ENCODE results near the gene PLEKHB2.
"Not testable (repeated sequence)": the region's sequence is repeated elsewhere in the genome, so short reads cannot be mapped to it uniquely, and the experiment has no call there.

Gene PLEKHB2, protein sequence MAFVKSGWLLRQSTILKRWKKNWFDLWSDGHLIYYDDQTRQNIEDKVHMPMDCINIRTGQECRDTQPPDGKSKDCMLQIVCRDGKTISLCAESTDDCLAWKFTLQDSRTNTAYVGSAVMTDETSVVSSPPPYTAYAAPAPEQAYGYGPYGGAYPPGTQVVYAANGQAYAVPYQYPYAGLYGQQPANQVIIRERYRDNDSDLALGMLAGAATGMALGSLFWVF
- total RNA-seq, result 89.8 to 107 (median 105) reads per million in 4 donors

DNA sequence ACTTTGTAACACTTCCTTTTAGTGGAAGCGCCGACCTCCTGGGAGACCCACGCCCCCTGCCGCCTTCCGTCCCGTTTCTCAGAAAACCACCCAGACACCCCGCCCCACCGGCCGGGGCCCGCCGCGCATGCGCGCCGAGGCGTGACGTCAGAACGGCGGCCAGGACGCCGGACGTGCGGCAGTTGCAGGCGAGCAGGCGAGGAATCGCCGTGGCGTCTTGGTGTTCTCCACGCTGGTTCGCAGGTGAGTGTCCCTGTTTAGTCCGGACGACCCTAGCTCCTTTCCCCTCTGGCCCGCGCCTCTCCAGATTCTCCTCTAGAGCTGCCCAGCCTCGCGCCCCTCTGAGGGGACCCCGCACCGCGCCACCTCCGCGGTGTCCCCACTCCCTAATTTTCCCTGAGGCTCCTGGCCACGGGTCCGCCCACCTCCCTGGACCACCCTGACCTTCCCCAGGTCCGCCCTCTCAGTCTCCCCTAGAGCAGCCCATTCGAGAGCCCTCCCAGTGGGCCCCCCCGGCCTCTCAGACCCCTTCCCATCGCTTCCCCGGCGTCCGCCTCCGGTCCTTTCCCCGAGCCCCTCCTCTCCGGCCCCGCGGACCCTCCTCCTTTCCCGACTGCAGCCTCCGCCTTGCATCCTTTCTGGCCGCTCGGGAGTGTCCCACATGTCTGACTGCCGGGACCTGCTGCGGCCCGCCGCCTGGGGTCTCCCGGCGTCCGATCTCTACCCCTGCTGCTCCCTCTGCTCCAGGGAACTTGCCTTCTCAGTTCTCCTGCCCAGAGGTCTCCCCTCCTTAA is at the start of gene PLEKHB2:
Gene PLEKHB2 (plus strand): TSS at position 181 of the 794 bp plus-strand sequence. CDS start 15,606 bp downstream, outside the sequence.
- DNase-seq, result peak; percentile 87 to 94 (median 89)

DNA sequence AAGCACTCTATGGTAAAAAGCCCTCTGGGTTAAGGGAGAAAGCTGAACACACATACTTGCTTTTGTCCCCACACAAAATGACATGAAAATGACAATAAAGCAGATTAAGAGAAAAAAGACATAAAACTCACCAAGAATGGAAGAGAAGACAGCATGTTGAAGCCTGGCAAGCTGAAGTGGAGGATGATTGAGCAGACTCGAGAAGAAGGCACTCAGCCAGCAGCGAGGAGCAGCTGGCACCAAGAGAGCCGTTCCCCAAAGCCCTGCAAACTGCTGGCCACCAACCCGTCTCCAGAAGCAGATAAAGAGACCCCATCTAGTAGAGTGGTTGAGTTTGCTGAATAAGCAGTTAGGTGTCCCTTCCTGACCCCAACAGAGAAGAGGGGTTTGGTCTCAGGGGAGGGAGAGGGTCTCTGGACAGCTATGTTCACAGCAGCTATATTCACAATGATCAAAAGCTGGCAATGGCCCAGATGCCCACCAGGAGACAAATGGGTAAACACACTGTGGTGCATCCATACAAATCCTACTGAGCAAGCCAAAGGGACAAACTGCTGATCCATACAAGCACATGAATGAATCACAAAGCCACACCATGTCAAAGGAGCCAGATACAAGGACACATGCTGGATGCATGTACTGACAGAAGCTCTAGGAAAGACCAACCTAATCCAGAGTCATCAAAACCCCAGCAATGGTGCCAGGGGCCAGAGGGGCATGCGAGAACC is 48.8 kb upstream of the PLEKHB2 start:
- no peak for DNase-seq

DNA sequence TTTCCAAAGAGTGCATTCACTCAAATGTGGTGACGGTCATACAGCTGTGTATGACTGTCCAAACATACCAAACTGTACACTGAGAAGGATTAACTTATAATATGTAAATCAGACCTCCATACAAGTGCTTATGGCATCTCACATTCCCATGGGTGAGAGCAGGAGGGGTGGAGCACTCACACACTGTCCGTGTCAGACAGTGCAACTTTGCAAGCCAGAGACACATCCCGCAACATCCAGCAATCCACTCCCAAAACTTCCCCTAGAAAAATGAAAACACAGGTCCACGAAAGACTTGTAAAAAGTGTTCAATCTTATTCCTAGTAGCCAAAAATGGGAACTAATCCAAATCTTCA is 48.2 kb upstream of the PLEKHB2 start:
- no peak for DNase-seq

DNA sequence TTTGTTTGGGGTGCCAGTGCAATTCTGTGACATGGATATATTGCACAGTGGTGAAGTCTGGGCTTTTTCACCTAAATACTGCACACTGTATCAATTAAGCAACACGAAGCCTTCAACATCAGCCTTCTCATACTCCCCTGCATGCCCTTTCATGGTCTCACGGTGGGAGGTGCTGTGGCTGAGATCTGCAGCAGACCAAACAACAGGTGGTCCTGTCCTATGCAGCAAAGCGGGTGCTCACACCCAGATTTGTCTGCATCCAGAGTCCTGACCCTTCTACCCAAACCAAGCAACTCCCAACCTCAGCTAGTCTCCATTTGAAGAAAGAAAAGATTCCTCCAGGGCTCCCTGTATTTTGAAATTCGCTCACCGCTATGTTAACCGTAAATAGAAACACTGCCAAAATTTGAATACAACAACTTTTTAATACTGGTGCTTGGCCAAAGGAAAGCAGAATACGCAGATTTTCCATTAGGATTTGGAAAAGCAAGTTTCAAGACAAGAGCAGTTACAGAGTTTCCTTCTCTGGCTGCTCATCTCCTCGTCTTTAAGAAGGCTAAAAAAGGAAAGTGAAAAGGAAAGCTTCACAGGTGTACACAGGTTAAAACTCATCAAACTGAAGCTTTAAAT is 46.8 kb upstream of the PLEKHB2 start:
- no peak for DNase-seq

DNA sequence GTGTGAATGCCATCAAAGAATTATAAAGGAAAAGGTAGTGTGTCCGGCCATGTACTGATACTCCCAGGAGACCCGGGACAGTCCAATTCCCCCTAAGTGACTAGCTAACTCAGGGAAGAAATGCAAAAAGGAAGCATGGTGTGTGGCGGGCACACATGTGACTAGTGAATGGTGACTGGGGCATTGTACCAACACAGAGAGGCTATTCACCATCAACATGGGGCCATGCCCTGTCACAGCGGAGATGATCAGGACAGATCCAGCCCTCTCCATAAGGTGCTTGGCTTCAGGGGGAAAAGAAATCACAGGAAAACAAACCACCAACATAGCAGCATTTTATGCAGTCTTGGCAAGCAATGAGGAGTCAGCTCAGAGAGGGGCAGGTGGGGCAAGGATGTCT is 46.2 kb upstream of the PLEKHB2 start:
- no peak for DNase-seq

DNA sequence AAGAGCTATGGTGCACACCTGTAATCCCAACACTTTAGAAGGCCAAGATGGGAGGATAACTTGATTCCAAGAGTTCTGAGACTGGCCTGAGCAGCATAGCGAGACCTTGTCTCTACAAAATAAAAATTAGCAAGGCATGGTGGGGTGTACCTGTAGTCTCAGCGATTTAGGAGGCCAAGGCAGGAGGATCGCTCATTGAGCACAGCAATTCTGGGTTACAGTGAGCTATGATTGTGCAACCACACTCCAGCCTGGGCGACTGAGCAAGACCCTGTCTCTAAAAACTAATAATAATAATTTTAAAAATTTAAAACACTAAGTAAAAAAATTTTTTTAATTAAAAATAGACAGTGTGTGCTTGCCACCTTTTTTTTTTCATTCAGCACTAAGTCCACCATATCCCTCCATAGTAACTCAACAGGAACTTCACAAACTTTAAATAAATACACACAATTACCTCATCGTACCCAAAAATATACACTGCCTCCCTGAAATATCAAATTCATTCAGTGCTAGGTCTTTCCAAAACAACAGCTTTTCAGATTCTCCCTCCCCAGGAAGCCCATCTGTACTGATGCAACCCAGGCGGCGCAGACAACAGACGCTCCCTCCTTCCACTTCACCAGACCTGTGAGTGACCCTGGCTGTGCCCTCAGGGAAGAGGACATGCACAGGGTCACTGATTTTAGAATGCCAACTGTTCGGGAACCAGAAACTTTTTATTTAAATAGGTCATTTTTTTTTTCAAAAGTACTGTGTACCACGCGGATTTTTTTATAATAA is 41.4 kb upstream of the PLEKHB2 start:
- no peak for DNase-seq

DNA sequence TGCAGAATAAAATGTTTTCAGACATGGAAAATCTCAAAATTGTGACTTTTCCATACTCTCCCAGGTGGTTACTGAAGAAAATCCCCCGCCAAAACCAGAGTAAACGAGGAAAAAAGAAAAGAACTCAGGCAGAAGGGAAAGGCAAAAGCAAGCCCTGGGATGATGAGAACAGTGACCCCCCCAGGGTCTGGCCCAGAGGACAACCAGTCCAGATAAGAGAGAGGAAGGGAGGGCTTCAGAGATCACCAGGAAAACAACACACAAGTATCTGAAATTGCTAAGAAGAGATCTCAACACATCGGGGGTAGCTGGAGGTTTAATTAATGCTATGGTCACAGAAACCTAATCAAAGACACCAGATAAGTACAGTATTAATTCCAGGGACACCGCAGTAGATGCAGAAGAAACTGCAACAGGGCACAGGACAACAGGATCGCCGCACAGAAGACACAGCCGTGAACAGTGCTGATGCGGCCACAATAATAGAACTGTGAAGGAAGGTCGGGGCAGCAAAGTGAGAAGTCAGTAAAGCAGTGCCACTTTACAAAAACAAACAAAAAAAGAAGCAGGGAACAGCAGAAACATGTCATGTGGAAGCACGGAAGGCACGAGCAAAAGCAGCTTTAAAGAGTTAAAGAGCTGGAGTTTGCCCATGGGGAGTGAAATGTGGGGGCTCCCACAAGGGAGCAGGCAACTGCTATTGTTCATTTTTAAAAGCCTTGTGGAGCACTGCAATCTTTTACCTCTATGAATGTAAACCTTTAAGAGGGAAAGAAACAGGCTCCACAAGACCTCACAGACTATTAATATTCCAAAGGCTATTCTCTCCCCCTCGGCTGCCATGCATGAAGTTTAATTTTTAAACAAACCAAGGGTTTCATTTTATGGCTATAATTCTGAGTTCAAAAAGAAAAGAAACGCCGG is 40.3 kb upstream of the PLEKHB2 start:
- no peak for DNase-seq

DNA sequence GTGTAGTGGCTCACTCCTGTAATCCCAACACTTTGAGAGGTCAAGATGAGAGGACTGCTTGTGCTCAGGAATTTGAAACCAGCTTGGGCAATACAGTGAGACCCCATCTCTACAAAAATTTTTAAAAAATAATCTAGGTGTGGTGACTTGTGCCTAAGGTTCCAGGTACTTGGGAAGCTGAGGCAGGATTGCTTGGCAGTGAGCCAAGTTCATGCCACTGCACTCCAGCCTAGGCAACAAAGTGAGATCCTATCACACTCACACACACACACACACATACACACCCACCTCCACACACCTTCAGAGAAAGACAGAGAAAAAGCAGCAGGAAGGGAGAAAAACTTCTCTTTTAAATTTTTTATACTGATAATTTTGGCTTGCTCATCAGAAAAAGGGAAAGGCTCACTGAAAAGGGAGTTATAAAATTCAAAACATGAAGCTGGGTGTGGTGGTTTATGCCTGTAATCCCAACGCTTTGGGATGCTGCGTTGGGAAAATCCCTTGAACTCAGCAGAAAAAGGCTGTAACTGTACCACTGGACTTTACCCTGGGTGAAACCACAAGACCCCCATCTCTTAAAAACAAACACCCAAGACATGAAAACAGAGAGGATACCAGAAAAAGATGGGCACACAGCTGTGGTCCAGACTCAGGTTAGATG is 37.5 kb upstream of the PLEKHB2 start:
- no peak for DNase-seq

DNA sequence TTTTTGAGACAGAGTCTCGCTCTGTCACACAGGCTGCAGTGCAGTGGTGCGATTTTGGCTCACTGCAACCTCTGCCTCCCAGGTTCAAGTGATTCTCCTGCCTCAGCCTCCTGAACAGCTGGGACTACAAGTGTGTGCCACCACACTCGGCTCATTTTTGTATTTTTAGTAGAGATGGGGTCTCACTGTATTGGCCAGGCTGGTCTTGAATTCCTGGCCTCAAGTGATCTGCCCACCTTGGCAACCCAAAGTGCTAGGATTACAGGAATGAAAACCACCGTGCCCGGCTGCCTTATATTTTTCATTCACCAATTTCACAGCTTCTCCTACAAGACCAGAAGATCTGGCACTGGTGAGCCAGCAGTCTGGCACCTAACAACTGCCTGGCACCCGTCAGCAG is 37.0 kb upstream of the PLEKHB2 start:
- DNase-seq, result not testable (repeated sequence)

DNA sequence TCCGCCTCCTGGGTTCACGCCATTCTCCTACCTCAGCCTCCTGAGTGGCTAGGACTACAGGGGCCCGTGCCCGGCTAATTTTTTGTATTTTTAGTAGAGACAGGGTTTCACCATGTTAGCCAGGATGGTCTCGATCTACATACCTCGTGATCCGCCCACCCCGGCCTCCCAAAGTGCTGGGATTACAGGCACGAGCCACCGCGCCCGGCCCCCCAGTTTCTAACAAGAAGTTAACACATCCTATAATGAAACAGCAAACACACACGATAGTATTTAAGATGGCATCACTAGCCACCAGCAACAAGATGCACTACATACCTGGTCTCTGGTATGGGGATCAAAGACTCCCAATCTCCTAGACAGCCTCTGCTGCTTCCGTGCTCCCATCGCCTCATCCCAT is 29.6 kb upstream of the PLEKHB2 start:
- DNase-seq, result not testable (repeated sequence)

DNA sequence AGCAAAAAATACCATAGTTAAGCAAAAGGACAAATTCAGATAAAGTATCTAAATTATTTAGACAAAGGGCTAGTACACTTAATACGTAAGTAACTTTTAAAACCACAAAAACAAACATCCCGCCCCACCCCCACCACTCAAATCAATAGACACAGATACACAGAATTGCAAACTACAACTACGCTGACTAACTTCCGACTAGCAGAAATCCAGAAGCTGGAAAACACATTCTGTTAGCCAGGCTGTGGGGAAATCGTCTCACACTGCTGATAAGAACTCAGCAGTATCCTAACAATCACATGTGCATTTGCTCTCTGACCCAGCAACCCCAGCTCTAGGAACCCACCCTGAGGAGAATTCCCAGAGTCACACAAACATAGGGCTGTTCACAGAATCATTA is 28.4 kb upstream of the PLEKHB2 start:
- DNase-seq, result no peak

DNA sequence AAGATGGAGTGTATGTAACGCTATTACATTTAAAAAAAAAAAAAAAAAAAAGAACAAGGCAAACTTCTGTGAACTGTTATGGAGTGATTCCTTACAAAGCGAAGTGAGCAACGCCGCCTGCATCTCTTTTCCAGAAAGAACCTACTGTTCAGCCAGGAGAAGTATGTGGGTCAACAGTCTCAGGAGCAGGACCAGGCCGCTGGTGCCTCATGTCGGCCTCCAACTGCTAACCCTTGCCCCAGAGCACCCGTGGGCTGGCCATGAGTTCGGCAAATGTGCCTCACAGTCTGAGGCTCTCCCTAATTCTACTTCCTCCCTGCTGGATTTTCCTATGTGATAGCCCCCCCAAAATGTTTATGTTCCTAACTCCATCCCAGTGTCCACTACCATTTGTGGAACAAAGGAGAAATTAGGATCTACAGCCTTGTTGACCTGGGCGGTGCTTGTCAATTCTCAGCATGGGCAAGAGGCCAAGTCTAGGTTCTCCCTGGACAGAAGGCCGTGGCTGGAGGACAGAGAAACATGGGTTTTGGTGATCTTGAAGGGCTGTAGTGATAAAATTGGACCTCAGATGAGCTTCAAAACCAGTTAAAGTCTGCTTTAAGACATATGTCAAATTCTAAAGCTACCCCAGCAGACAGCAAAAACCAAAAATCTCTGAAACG is 27.8 kb upstream of the PLEKHB2 start:
- no peak for DNase-seq

DNA sequence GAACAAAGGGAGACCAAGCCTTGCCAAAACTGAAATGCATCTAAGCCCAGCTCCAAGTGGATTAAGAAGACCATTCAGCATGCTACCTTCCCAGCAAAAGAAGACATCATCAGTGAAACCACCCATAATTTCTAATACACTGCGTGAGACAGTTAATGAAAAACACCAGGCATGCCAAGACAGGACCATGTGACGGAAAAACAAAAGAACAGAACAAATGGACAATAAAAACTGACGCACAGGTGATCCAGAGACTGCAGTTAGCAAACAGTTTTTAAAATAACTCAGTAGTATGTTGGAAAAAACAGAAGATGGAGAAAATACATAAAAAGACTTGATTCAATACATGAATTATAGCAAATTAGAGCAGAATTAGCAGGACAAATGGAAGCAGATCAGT is 27.2 kb upstream of the PLEKHB2 start:
- DNase-seq, result no peak

DNA sequence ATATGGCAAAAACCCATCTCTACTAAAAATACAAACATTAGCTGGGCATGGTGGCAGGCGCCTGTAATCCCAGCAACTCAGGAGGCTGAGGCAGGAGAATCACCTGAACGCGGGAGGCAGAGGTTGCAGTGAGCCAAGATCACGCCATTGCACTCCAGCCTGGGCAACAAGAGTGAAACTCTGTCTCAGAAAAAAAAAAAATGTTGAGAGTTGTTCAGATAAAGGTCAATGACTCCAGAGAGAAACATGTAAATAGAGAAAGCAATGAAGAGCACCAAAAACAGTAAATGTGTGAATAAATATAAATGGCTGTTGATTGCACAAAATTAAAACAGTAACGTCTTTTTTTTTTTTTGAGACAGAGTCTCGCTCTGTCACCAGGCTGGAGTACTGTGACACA is 25.2 kb upstream of the PLEKHB2 start:
- not testable (repeated sequence) for DNase-seq

DNA sequence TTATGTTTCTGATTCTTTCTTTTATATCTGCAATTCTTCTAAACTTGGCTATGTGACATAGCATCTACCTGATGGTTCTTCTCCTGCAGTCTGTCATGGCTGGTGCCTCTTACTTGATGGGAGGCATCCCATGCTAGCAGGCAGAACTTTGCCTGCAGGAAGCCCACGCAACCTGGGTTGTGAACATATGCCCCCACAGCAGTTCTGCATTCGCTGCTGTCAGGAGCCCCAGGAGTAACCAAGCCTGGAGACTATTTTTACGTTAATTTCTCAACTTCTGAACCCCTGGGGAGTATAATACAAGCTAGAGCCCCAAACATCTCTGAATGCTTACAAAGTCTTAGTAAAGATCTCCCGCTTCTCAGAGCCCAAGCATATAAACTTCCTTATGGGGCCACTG is 23.9 kb upstream of the PLEKHB2 start:
- DNase-seq, result no peak

DNA sequence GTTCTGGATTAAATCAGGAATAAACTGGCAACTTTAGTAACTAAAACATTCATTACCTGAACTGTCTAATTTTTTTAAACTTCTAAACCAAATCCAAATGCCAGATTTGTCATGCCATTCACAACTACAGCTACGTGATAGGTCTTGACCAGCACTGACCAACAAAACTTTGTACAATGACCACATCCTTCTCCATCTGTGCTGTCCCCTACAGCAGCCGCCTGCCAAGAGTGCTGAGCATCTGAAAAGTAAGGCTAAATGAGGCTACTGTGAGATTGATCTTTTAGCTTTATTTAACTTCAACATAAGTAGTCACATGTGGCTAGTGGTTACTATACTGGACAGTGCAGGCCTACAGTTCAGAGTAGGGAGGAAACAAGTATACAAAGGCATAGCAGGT is 19.5 kb upstream of the PLEKHB2 start:
- DNase-seq, result no peak

DNA sequence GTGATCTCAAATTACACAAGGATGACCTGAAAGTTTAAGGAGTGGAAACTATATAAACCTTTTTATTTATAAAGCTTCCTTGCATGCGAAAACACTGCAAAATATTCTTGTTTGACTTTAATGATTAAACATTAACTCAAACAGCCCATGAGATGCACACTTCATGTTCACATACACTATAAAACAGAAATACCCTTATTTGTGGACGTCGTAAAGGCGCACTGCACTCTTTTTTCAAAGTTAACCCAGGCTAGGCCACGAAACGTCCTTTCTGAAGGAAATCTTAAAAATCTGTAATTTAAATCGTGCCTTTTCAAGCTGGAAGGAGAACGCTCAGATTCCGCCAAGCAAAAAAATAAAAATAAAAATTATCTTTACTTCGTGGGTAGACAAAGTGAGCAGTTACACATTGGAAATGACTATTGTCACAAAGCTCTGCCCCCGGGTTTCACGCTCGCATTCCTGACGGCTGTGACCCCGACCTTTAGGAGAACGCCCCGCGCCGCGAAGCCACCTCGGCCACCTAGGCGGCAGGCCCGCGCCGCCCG is 12.6 kb upstream of the PLEKHB2 start:
- DNase-seq, result no peak

DNA sequence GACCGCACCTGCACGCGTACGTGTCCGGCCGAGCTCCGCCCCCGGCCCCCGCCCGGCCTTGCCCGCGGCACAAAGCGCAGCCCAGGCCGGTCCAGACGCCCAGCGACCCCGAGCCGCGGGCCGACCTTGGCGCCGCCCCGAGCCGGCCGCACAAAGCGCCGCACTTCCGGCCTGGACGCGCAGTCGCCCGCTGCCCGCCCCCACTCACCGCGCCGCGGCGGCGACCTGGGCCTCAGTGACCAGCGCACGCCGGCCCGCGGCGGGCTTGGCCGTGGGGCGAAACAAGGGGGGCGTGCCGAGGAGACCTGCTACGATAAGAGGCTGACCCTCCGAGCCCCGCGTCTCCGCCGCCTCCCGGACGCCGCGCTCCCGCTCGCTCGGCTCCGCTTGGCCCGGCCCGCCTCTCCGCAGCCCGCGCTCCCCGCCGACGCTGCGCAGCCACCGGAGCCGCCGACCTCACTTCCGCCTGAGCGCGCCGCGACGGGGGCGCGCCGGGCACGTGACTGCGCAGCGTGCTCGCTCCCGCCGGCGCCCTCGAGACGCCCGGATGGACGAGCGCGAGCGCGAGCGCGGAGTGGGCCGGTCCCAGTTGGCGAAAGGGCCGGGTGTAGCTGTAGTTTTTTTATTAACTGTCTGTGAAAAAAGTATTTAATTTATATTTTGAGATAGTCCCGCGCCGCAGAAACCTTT is 12.0 kb upstream of the PLEKHB2 start, which contains the start of gene FAM168B:
Gene FAM168B (minus strand): TSS at position 455 of the 690 bp plus-strand sequence. CDS start 10,814 bp downstream, outside the sequence.
- DNase-seq, result peak; percentile 77 to 89 (median 77)
